BJ (cell line): ENCODE measurements around the gene FHOD3. TPM values are rescaled to one million over a fixed set of nuclear protein-coding genes. Genes with fewer than 3 reads are reported as not detected.

Experiments used
- CTCF ChIA-PET: fragments of 350-600 bp; formaldehyde crosslinking; extraction: SDS; loops from one replicate; lab custom pipeline; 2021; ENCODE audit warnings: antibody characterized with exemption, inconsistent platforms; lab: Yijun Ruan, JAX
- POLR2A ChIA-PET: fragments of 300-600 bp; sonication (Branson Sonifier 250); formaldehyde crosslinking; extraction: SDS; loops from one replicate; lab custom pipeline; 2021; ENCODE audit warnings: antibody characterized with exemption; lab: Charles Lee
- DNase-seq: peaks from one replicate; pipeline ENCODE4 v3.0.0-alpha.2; 2011; ENCODE audit warnings: low read depth
- H3K27me3 ChIP-seq: 2 replicates; pipeline ENCODE4 v1.6.0; 2011; ENCODE audit warnings: low read length; ENCODE audit not compliant: control insufficient read depth, insufficient read depth
- H3K36me3 ChIP-seq: 2 replicates; pipeline ENCODE4 v1.5.1; 2011; ENCODE audit warnings: low read length; ENCODE audit not compliant: control insufficient read depth, insufficient read depth
- H3K4me3 ChIP-seq: 2 replicates; pipeline ENCODE4 v1.5.1; 2011; ENCODE audit warnings: low read depth, mild to moderate bottlenecking, control low read depth, low read length
- polyA plus RNA-seq: library from polyadenylated mRNA; depleted of rRNA; stranded (reverse); fragments of >200 nt; gene quantifications from 2 replicates; pipeline ENCODE4 v1.2.3, GENCODE V29; 2011
- TF ChIP-seq, protein P1 (sequence below): IDR thresholded peaks from 2 replicates; pipeline ENCODE4 v1.5.1; 2011; ENCODE audit warnings: low read depth, mild to moderate bottlenecking, control low read depth, inconsistent platforms, low read length, moderate library complexity; ENCODE audit not compliant: insufficient read depth

The FHOD3 gene
- polyA plus RNA-seq, 1 experiment = 24.6 TPM

DNA sequence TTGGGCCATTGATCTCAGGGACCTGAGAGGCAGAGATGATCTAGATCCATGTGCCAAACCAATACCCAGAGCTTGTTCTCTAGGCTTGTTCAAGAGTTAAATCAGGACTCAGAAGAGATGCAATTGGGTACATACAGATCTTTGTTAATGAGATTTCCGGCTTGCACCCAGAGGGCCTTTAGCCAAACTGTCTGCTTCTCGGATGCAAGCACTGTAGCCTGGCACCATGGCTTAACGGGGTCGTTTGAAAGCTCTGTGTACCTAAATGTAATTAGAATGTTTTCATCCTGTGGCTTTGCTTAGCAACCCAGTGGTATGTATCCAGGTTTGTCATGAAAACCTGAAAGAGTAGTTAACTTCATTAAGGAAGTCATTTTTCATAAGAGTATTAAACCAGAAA is 437.1 kb downstream of the FHOD3 start:
- CTCF ChIA-PET = interaction anchor here (1.3 to 1.8 kb wide), 2 partner anchors 17 to 47 kb away, joined by 3 to 5 read pairs; no protein-coding TSS in a partner anchor
- Histone ChIP-seq H3K4me3 (no peak overlapping the region), H3K27me3 (no peaks in the 10 kb centered on the region), H3K36me3 (peaks cover 6% of the 10 kb centered on the region)
- TF ChIP-seq, protein P1, sequence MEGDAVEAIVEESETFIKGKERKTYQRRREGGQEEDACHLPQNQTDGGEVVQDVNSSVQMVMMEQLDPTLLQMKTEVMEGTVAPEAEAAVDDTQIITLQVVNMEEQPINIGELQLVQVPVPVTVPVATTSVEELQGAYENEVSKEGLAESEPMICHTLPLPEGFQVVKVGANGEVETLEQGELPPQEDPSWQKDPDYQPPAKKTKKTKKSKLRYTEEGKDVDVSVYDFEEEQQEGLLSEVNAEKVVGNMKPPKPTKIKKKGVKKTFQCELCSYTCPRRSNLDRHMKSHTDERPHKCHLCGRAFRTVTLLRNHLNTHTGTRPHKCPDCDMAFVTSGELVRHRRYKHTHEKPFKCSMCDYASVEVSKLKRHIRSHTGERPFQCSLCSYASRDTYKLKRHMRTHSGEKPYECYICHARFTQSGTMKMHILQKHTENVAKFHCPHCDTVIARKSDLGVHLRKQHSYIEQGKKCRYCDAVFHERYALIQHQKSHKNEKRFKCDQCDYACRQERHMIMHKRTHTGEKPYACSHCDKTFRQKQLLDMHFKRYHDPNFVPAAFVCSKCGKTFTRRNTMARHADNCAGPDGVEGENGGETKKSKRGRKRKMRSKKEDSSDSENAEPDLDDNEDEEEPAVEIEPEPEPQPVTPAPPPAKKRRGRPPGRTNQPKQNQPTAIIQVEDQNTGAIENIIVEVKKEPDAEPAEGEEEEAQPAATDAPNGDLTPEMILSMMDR = no peak
- POLR2A ChIA-PET = no interaction called here
- DNase-seq = no peak

DNA sequence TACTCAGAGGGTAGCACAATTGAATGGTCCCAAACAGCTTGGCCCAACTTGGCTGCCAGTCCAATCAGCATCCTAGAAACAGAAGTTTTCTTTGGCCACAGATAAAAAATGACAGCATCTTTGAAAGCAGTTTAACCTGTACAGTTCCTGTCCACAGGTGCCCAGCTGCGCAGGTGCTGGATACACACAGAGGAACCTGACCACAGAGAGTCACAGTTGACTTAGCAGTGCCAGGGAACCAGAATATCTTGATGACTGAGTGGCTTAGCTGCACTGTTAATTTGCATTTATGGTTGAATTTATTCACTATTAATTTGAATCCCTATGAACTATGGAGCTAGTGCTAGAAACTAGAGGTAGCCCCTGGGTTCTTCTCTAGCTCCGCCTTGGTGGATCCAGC is 437.6 kb downstream of the FHOD3 start:
- no peaks in the 10 kb centered on the region for H3K27me3 ChIP-seq
- ChIA-PET POLR2A (no interaction called here), CTCF (interaction anchor here (1.3 to 1.8 kb wide), 2 partner anchors 16 to 48 kb away, joined by 3 to 5 read pairs; no protein-coding TSS in a partner anchor)
- no peak for DNase-seq
- TF ChIP-seq, protein P1 = no peak
- H3K36me3 ChIP-seq = peaks cover 6% of the 10 kb centered on the region
- no peak overlapping the region for H3K4me3 ChIP-seq

DNA sequence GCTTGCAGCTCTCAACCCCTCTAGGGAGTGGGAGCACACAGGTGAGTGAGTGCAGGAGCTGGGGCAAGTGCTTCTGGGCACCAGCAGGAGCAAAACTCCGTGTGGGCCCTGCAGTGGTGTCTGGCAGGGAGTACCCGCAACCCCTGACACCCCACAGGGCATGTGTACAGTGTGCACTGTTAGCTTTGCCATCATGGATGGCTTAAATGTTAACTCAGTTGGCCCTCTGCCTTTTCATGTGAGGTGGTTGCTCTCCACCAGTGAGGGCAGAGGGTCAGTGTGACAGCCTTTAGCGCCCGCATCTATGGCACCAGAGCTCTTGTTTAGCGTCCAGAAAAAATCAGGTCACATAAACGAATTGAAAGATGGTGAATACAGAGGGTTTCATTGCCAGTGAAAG is 438.6 kb downstream of the FHOD3 start:
- TF ChIP-seq, protein P1 = no peak
- DNase-seq = no peak
- Histone ChIP-seq H3K36me3 (peaks cover 7% of the 10 kb centered on the region), H3K27me3 (no peaks in the 10 kb centered on the region), H3K4me3 (no peak overlapping the region)
- POLR2A ChIA-PET = no interaction called here
- CTCF ChIA-PET = no interaction called here

DNA sequence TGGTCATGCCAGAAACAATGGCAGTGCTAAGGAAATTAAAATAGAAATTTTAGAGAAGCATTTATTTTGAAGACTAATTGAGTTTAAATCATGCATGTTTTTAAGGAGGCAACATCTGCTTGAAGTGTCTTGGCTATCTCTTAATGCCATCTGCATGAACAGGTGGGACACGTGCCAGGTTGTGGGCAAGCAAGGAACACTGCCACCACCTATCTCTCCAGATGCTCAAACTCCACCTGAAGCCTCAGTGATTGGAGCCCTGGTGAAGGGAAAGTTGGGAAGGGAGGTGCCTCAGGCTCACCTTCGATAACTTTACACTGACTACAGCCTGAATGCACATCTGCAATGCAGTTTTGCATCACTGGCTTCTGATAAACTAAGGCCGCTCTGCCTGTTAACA is 439.8 kb downstream of the FHOD3 start:
- Histone ChIP-seq H3K36me3 (peaks cover 15% of the 10 kb centered on the region), H3K27me3 (no peaks in the 10 kb centered on the region), H3K4me3 (no peak overlapping the region)
- CTCF ChIA-PET = no interaction called here
- no peak for DNase-seq
- TF ChIP-seq, protein P1 = no peak
- POLR2A ChIA-PET = no interaction called here

DNA sequence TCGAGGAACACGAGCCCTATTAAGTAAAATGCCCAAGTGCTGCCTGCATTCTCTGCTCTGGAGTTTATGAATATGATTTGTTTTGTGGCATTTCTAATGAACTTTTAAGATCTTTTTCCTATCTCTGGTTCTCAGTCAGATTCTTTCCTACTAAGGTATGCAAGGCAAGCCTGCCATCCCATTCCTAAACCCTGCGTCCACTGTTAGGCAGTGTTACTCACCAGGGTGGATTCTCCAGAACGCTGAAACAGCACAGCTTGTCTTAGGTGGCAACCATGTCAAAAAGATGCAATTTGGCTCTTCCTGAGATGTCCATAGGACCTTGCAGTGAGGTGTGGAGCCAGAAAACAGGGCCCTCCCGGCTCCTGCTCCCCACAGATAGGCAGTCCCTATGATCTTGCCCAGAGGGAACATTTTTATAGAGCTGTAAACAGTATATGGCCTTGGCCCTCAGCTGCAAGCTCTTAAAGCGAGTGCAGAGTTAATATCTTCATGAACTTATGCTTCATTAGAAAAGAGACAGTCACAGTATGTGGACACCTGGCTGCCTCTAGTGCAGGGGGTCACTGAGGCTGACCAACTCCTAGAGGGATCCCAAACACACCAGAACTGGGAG is 446.9 kb downstream of the FHOD3 start:
- TF ChIP-seq, protein P1 = no peak
- Histone ChIP-seq H3K36me3 (peaks cover 22% of the 10 kb centered on the region), H3K27me3 (no peaks in the 10 kb centered on the region), H3K4me3 (no peak overlapping the region)
- no peak for DNase-seq
- CTCF ChIA-PET = interaction anchor here (0.7 kb wide), 1 partner anchor 128 kb away, joined by 3 read pairs; no protein-coding TSS in a partner anchor
- POLR2A ChIA-PET = no interaction called here
